GM13977 (cell line): ENCODE measurements around the gene GPR55.

Source experiments
- DNase-seq: peaks from one replicate; pipeline ENCODE4 v3.0.0; 2012; ENCODE audit warnings: low spot score
- CTCF ChIP-seq: IDR thresholded peaks from 2 replicates; pipeline ENCODE4 v1.5.1; 2012; ENCODE audit warnings: mild to moderate bottlenecking, control low read depth; ENCODE audit not compliant: insufficient read depth; ENCODE audit errors: extremely low read depth, missing control alignments
- in situ Hi-C: fragments of 300-500 bp; cut with MboI; formaldehyde crosslinking; loops from one replicate; pipeline ENCODE4 v1.12.0; 2022; ENCODE audit warnings: low sequenced_read_pairs, low pct_unique_long_range_greater_than_20kb, mixed read lengths, inconsistent platforms; ENCODE audit not compliant: unreplicated experiment

The GPR55 gene

GRCh38 chr2:230930149-230930780 lies 5.2 kb upstream of the GPR55 start:
- DNase-seq = no peak
- in situ Hi-C loops = no loop called here
- no peak for TF ChIP-seq CTCF

GRCh38 chr2:230929381-230930148 lies 4.5 kb upstream of the GPR55 start:
- no peak for TF ChIP-seq CTCF
- no peak for DNase-seq
- in situ Hi-C loops = no loop called here

- in situ Hi-C loops = no loop called here
- DNase-seq = no peak
- TF ChIP-seq CTCF = no peak
Measured at GRCh38 chr2:230928701-230929380, 3.8 kb upstream of the GPR55 start.

GRCh38 chr2:230927711-230928341 lies 2.8 kb upstream of the GPR55 start:
- DNase-seq = no peak
- in situ Hi-C loops = no loop called here
- no peak for TF ChIP-seq CTCF

- DNase-seq = peak; percentile 77
- in situ Hi-C loops = no loop called here
- TF ChIP-seq CTCF = peak; percentile 48
Measured at GRCh38 chr2:230925879-230926765, 1.1 kb upstream of the GPR55 start.

GRCh38 chr2:230925443-230925878 lies 419 bp upstream of the GPR55 start:
- in situ Hi-C loops = no loop called here
- DNase-seq = peak; percentile 63
- TF ChIP-seq CTCF = no peak
